HEK293 (cell line): ENCODE results near the gene DPEP1.

Experiments used
- ZNF529 ChIP-seq: fragments of 450-650 bp; formaldehyde crosslinking; IDR thresholded peaks from 2 replicates; pipeline ENCODE4 v1.5.1; 2017; ENCODE audit warnings: missing genetic modification characterization, missing biosample characterization; ENCODE audit not compliant: insufficient replicate concordance
- ZNF555 ChIP-seq: fragments of 450-650 bp; formaldehyde crosslinking; conservative IDR thresholded peaks from 2 replicates; pipeline ENCODE4 v1.5.1; 2017; ENCODE audit warnings: missing biosample characterization, mild to moderate bottlenecking, missing genetic modification characterization, inconsistent platforms
- TF ChIP-seq, protein P1 (sequence below): fragments of 450-650 bp; formaldehyde crosslinking; IDR thresholded peaks from 2 replicates; pipeline ENCODE4 v1.5.1; 2016; ENCODE audit warnings: missing biosample characterization, missing genetic modification characterization

DNA sequence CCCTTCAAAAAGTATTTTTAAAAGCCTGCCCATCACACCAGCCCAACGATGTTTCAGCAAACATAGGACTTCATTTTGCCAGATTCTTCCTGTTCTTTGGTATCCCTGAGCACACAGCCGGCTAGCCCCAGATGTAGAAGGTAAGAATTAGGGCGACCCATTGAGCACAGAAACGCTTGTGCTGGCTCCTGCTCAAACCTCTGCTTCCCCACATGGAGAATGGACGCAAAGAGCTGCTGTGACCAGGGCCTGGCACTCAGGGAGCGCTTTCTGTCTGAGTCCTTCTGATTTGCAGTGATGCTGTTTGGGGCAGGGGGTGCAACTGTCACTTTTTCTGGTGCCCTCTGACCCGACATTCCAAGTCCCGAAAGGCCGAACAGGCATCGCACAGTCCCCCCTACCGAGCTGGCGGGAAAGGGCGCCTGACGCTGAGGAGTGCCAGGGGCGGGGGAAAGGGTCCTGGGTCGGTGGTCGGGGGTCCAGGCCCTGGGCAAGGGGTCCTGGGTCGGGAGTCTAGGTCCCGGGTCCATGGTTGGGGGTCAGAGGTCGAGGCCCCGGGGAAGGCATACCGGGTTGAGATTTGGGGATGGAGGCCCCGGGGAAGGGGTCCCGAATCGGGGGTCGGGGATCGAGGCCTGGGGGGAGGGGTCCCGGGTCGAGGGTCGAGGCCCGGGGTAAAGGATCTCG lies 43.1 kb downstream of the DPEP1 start:
- TF ChIP-seq, protein P1, sequence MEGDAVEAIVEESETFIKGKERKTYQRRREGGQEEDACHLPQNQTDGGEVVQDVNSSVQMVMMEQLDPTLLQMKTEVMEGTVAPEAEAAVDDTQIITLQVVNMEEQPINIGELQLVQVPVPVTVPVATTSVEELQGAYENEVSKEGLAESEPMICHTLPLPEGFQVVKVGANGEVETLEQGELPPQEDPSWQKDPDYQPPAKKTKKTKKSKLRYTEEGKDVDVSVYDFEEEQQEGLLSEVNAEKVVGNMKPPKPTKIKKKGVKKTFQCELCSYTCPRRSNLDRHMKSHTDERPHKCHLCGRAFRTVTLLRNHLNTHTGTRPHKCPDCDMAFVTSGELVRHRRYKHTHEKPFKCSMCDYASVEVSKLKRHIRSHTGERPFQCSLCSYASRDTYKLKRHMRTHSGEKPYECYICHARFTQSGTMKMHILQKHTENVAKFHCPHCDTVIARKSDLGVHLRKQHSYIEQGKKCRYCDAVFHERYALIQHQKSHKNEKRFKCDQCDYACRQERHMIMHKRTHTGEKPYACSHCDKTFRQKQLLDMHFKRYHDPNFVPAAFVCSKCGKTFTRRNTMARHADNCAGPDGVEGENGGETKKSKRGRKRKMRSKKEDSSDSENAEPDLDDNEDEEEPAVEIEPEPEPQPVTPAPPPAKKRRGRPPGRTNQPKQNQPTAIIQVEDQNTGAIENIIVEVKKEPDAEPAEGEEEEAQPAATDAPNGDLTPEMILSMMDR, result no peak
- no peak for TF ChIP-seq ZNF529
- TF ChIP-seq ZNF555 (tag by site-specific recombination), result no peak
